ENCODE results near the gene SRP9.

- TF ChIP-seq EZH2 (IDR thresholded peaks at IDR 0.05; ENCODE audit: borderline replicate concordance, low read depth, low read length, severe bottlenecking) (no peak), CTCF (IDR thresholded peaks at IDR 0.05; ENCODE audit: borderline replicate concordance, extremely low read depth, low read length, poor library complexity, severe bottlenecking) (no peak)
Observed at GRCh38 chr1:225735252-225736149, 42.1 kb upstream of the SRP9 start.
